ENCODE measurements around the gene BEND3.
"Not testable (repeated sequence)": the region's sequence is repeated elsewhere in the genome, so short reads cannot be mapped to it uniquely, and the experiment has no call there.

The BEND3 gene

GRCh38 chr6:107103082-107103481 lies 12.2 kb downstream of the BEND3 start:
- TF ChIP-seq CTCF (IDR thresholded peaks at IDR 0.05; ENCODE audit: insufficient read depth, missing control alignments): no peak
- FAIRE-seq: no peak

GRCh38 chr6:107102414-107102805 lies 12.9 kb downstream of the BEND3 start:
- no peak for FAIRE-seq
- no peak for TF ChIP-seq CTCF (IDR thresholded peaks at IDR 0.05; ENCODE audit: insufficient read depth, missing control alignments)
- DNase-seq (ENCODE audit: insufficient read length, low spot score): no peak

More at GRCh38 chr6:107103082-107103481, 12.2 kb downstream of the BEND3 start:
- no peak for DNase-seq (ENCODE audit: insufficient read length, low spot score)

GRCh38 chr6:107101686-107102413 lies 13.5 kb downstream of the BEND3 start:
- no peak for TF ChIP-seq CTCF (IDR thresholded peaks at IDR 0.05; ENCODE audit: insufficient read depth, missing control alignments)
- no peak for DNase-seq (ENCODE audit: insufficient read length, low spot score)
- no peak for FAIRE-seq

- no peak for DNase-seq (ENCODE audit: insufficient read length, low spot score)
- FAIRE-seq: no peak
- TF ChIP-seq CTCF (IDR thresholded peaks at IDR 0.05; ENCODE audit: insufficient read depth, missing control alignments): no peak
These were observed 14.1 kb downstream of the BEND3 start for GRCh38 chr6:107101211-107101610.

GRCh38 chr6:107098436-107099307 lies 16.6 kb downstream of the BEND3 start:
- no peak for DNase-seq (ENCODE audit: insufficient read length, low spot score)
- no peak for FAIRE-seq
- no peak for TF ChIP-seq CTCF (IDR thresholded peaks at IDR 0.05; ENCODE audit: insufficient read depth, missing control alignments)

- not testable (repeated sequence) for FAIRE-seq; DNase-seq (ENCODE audit: insufficient read length, low spot score)
These were observed 30.9 kb downstream of the BEND3 start for GRCh38 chr6:107084459-107084858.

GRCh38 chr6:107083921-107084320 lies 31.4 kb downstream of the BEND3 start:
- no peak for FAIRE-seq
- DNase-seq (ENCODE audit: insufficient read length, low spot score): no peak
- TF ChIP-seq CTCF (IDR thresholded peaks at IDR 0.05; ENCODE audit: insufficient read depth, missing control alignments): no peak
